Common myeloid progenitor, CD34-positive (primary cell): ENCODE data around the gene REC8.

Experiments
- CTCF ChIA-PET: fragments of 350-600 bp; sonication (Branson Sonifier 250); formaldehyde crosslinking; loops from one replicate; lab custom pipeline; 2021; ENCODE audit warnings: antibody characterized with exemption; lab: Charles Lee
- POLR2A ChIA-PET: fragments of 350-600 bp; sonication (Branson Sonifier 250); formaldehyde crosslinking; loops from one replicate; lab custom pipeline; 2021; ENCODE audit warnings: antibody characterized with exemption; lab: Charles Lee
- DNase-seq, 3 donors: peaks; one replicate each; pipeline versions ENCODE4 v3.0.0 to v3.0.0-alpha.2; 2013
- H3K27ac ChIP-seq, 2 experiments: 1 replicate in 1 of 2; 2 replicates in 1 of 2; pipeline ENCODE4 v1.7.0; 2013; ENCODE audit warnings: inconsistent platforms in 2 of 2, low read length in 2 of 2, mild to moderate bottlenecking in 2 of 2, low read depth in 1 of 2, moderate library complexity in 1 of 2; ENCODE audit not compliant: severe bottlenecking in 2 of 2, insufficient read depth in 1 of 2, poor library complexity in 1 of 2
- H3K27me3 ChIP-seq, 5 experiments: replicated peaks in 2 of 5; 1 replicate in 3 of 5; 2 replicates in 2 of 5; pipeline versions ENCODE4 v1.6.1 to v1.7.0; 2013; ENCODE audit warnings: low read length in 4 of 5, mild to moderate bottlenecking in 2 of 5, moderate library complexity in 2 of 5, inconsistent platforms in 1 of 5; ENCODE audit not compliant: insufficient read depth in 5 of 5, control insufficient read depth in 4 of 5
- H3K36me3 ChIP-seq, 4 experiments: 1 replicate in 2 of 4; 2 replicates in 2 of 4; pipeline versions ENCODE4 v1.6.1 to v1.7.0; 2013; ENCODE audit warnings: low read length in 3 of 4, control low read depth in 1 of 4, mild to moderate bottlenecking in 1 of 4; ENCODE audit not compliant: control insufficient read depth in 4 of 4, insufficient read depth in 4 of 4
- H3K4me1 ChIP-seq, 4 experiments: 1 replicate in 3 of 4; 2 replicates in 1 of 4; pipeline versions ENCODE4 v1.6.1 to v1.7.1; 2013; ENCODE audit warnings: low read length in 3 of 4, mild to moderate bottlenecking in 3 of 4, control low read depth in 1 of 4, inconsistent platforms in 1 of 4, moderate library complexity in 1 of 4; ENCODE audit not compliant: control insufficient read depth in 4 of 4, insufficient read depth in 4 of 4; ENCODE audit errors: control extremely low read depth in 1 of 4
- H3K4me3 ChIP-seq, 7 experiments: 1 replicate in 4 of 7; 2 replicates in 3 of 7; pipeline versions ENCODE4 v1.5.1 to v1.7.0; 2013; ENCODE audit warnings: mild to moderate bottlenecking in 7 of 7, low read length in 6 of 7, moderate library complexity in 6 of 7, inconsistent platforms in 2 of 7, low read depth in 2 of 7, control low read depth in 1 of 7; ENCODE audit not compliant: insufficient read depth in 4 of 7, control insufficient read depth in 1 of 7; ENCODE audit errors: extremely low read depth in 1 of 7
- H3K9me3 ChIP-seq, 5 experiments: 1 replicate in 4 of 5; 2 replicates in 1 of 5; pipeline versions ENCODE4 v1.6.1 to v1.7.1; 2013; ENCODE audit warnings: low read length in 4 of 5, mild to moderate bottlenecking in 2 of 5, inconsistent platforms in 1 of 5, low read depth in 1 of 5, moderate library complexity in 1 of 5; ENCODE audit not compliant: control insufficient read depth in 4 of 5, insufficient read depth in 2 of 5; ENCODE audit errors: control extremely low read depth in 1 of 5
- WGBS: methylation state at CpG from one replicate; pipeline ENCODE4 v1.1.5; 2013; ENCODE audit not compliant: insufficient coverage; 5-methylcytosine and 5-hydroxymethylcytosine counted together

The REC8 gene

GRCh38 chr14:24138396-24139271, 33.2 kb upstream of the REC8 start:
- no peak overlapping the region for H3K27ac ChIP-seq
- no peaks in the 10 kb centered on the region for H3K9me3 ChIP-seq
- peaks cover 2 to 46% (median 38%) of the 10 kb centered on the region in 4 experiments for H3K4me1 ChIP-seq
- ChIA-PET CTCF (interaction anchor here (0.8 to 6.4 kb wide), 8 partner anchors 9 to 99 kb away, joined by 3 to 61 read pairs (median 6); partner anchors contain the start of genes DCAF11, IRF9, NRL and RNF31), POLR2A (interaction anchor here (2.0 kb wide), 1 partner anchor 8 kb away, joined by 6 read pairs; the partner anchor contains the start of genes PSME2 and RNF31)
- no peaks in the 10 kb centered on the region for H3K27me3 ChIP-seq
- no peak overlapping the region for H3K4me3 ChIP-seq
- H3K36me3 ChIP-seq = peaks cover 6 to 35% (median 22%) of the 10 kb centered on the region in 4 experiments
- over 99% methylated on average over 13 of the region's 13 CpGs for WGBS
- no peak for DNase-seq

- ChIA-PET CTCF (interaction anchor here (0.8 to 6.4 kb wide), 6 partner anchors 9 to 98 kb away, joined by 3 to 61 read pairs (median 4); partner anchors contain the start of genes DCAF11, IRF9 and NRL), POLR2A (interaction anchor here (2.0 kb wide), 1 partner anchor 7 kb away, joined by 6 read pairs; the partner anchor contains the start of genes PSME2 and RNF31)
- Histone ChIP-seq H3K4me3 (no peak overlapping the region), H3K27ac (no peak overlapping the region), H3K36me3 (peaks cover 7 to 42% (median 27%) of the 10 kb centered on the region in 4 experiments), H3K27me3 (no peaks in the 10 kb centered on the region), H3K9me3 (no peaks in the 10 kb centered on the region), H3K4me1 (peaks cover 2 to 46% (median 38%) of the 10 kb centered on the region in 4 experiments)
- WGBS = 100% methylated on average over 4 of the region's 9 CpGs
- peak in 1 of 3 donors; percentile 36 for DNase-seq
Measured at GRCh38 chr14:24139272-24139934, 32.5 kb upstream of the REC8 start.

DNA sequence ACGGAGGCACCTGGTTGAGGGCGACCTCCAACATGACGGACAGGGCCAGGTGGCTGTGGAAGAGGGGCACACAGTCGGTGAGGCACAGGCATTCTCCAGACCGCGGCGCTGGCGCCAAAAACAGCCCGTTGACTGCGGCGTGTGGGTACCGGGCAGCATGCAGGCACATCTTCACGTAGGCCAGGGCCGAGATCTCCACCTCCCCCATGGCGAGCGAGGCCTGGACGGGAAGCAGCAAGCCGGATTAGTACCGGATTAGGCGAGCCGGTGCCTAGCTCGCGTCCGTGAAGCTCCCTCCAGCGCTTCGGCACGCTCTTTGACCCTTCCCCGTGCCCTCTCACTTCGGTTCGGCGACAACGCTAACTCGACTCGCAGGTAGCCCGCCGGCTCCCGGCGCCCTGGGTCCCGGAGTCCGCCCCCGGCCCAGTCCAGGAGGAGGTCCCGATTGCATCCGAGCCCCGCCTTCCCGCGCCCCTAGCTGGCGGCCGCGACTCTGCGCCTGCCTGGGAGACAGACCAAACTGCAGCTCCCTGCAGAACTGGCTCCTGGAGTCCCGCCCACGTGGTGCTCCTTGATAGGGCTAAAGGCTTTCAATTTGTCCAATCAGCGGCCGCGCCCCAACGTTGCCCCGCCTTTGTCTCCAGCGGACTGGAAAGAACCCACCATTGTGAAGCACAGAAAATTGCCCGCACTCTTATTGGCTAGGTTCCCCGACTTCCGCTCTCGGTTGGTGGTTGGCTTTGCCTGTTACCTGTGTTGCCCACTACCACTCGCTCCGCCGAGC, 30.6 kb upstream of the REC8 start, which contains the start of gene EMC9:
Gene EMC9, minus strand, starts transcription at position 495 of the 784 bp plus-strand sequence. Its CDS starts 287 bp downstream, at position 208.
- H3K9me3 ChIP-seq = no peaks in the 10 kb centered on the region
- peak within 1 kb of the TSS; percentile 80 to 98 (median 87) for H3K4me3 ChIP-seq
- H3K4me1 ChIP-seq = peaks cover 6 to 56% (median 46%) of the 10 kb centered on the region in 4 experiments
- no peaks in the 10 kb centered on the region for H3K27me3 ChIP-seq
- whole genome bisulfite sequencing = 0% methylated on average over 56 of the region's 65 CpGs
- peak within 1 kb of the TSS; percentile 53 to 85 for H3K27ac ChIP-seq
- ChIA-PET POLR2A (interaction anchor here (0.7 to 1.7 kb wide), 4 partner anchors 9 to 27 kb away, joined by 3 to 15 read pairs (median 4); partner anchors contain the start of genes DCAF11 and IRF9), CTCF (interaction anchor here (0.6 to 6.4 kb wide), 9 partner anchors 9 to 85 kb away, joined by 3 to 61 read pairs (median 3); partner anchors contain the start of genes IPO4 and IRF9)
- H3K36me3 ChIP-seq = peaks cover 7 to 47% (median 27%) of the 10 kb centered on the region in 4 experiments
- DNase-seq = peak; percentile 99 to 100 (median 100)

DNA sequence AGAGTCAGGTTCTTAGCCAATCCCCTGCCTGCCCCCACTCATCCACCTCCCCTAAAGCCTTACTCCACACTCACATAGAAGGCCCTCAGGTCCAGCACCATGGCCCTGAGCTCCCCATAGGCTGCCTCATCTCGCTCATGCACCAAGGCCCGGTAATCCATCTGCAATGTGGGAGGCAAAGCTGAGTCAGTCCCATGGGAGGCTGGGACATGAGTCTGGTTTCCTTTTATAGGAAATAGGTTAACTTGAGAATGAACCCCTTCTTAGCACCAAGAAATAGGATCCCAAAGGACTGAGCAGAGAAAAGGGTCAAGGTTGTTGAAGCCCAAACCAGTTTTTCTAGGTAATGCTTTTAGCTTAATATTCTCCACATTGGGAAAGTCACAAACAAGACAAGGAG, 28.4 kb upstream of the REC8 start:
- Histone ChIP-seq H3K36me3 (peaks cover 4 to 32% (median 15%) of the 10 kb centered on the region in 4 experiments), H3K9me3 (no peaks in the 10 kb centered on the region), H3K27ac (no peak overlapping the region), H3K4me3 (no peak overlapping the region), H3K27me3 (no peaks in the 10 kb centered on the region), H3K4me1 (peaks cover 6 to 50% (median 43%) of the 10 kb centered on the region in 4 experiments)
- DNase-seq = no peak
- ChIA-PET POLR2A (no interaction called here), CTCF (interaction anchor here (1.2 to 11.6 kb wide), 4 partner anchors 17 to 99 kb away, joined by 3 to 112 read pairs (median 3); partner anchors contain the start of genes IRF9 and TINF2)
- WGBS = no CpG with 5 or more reads among the region's 2 CpGs

DNA sequence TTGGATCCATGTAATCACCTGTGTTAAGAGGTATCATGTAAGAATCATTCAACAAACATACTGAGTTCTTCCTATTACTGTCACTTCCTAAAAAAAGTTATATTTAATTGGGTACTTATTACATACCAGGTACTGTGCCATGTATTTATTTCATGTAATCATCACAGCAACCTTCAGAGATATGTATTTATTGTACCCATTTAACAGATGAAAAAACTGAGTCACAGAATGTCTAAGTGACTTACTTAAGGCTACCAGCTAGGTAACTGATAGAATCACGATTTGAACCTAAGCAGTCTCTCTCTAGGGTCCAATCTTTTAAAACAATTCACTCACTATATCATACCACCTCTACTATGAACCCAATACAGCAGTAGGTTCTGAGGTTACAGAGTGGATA, 27.4 kb upstream of the REC8 start:
- Histone ChIP-seq H3K27me3 (no peaks in the 10 kb centered on the region), H3K36me3 (peaks cover 6 to 28% (median 15%) of the 10 kb centered on the region in 4 experiments), H3K4me1 (peaks cover 6 to 49% (median 42%) of the 10 kb centered on the region in 4 experiments), H3K27ac (no peak overlapping the region), H3K4me3 (no peak overlapping the region), H3K9me3 (no peaks in the 10 kb centered on the region)
- 100% methylated on average over 1 of the region's 1 CpG for WGBS
- ChIA-PET POLR2A (no interaction called here), CTCF (interaction anchor here (1.2 to 11.6 kb wide), 4 partner anchors 16 to 98 kb away, joined by 3 to 112 read pairs (median 3); partner anchors contain the start of genes IRF9 and TINF2)
- no peak for DNase-seq

DNA sequence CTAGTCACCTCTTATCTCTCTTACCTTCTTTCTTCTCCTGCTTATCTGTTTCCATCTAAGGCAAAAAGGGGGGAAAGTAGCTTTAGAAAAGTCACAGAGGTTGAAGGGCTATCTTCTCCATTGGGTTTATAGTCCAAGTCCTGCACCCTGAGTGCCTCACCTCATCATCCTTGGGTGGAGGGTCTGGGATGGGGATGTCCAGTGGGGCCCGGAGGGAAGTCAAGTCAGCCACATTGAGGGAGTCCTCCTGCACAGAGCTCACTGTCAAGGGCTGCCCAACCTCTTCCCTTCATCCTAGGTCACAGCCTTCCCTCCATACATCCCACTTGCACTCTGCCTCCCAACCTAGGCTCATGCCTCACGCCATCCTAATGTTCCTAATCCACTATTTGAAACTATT, 26.7 kb upstream of the REC8 start:
- H3K9me3 ChIP-seq = no peaks in the 10 kb centered on the region
- H3K4me1 ChIP-seq = peaks cover 4 to 42% (median 37%) of the 10 kb centered on the region in 4 experiments
- H3K27me3 ChIP-seq = no peaks in the 10 kb centered on the region
- POLR2A ChIA-PET = no interaction called here
- peak overlapping the region in 6 of 7 experiments; percentile 88 to 100 (median 97) for H3K4me3 ChIP-seq
- DNase-seq = no peak
- CTCF ChIA-PET = interaction anchor here (0.9 to 11.6 kb wide), 6 partner anchors 8 to 163 kb away, joined by 3 to 112 read pairs (median 3); partner anchors contain the start of genes CIDEB, DCAF11, IRF9 and NRL
- H3K27ac ChIP-seq = no peak overlapping the region
- peaks cover 13 to 33% (median 22%) of the 10 kb centered on the region in 4 experiments for H3K36me3 ChIP-seq
- no CpG with 5 or more reads among the region's 2 CpGs for WGBS
